HG03039 (cell line): ENCODE data around the gene SLC2A2.
A peak's percentile ranks its signal among the peaks of the same experiment; 100 is the strongest.
"Not testable (repeated sequence)": the region's sequence is repeated elsewhere in the genome, so short reads cannot be mapped to it uniquely, and the experiment has no call there.

Experiments used
- ATAC-seq: cut with Tn5 transposase; IDR thresholded peaks from one replicate; pipeline ENCODE4 v1.9.1; 2021; ENCODE audit warnings: mild to moderate bottlenecking, moderate library complexity; ENCODE audit not compliant: unreplicated experiment

SLC2A2 gene

DNA sequence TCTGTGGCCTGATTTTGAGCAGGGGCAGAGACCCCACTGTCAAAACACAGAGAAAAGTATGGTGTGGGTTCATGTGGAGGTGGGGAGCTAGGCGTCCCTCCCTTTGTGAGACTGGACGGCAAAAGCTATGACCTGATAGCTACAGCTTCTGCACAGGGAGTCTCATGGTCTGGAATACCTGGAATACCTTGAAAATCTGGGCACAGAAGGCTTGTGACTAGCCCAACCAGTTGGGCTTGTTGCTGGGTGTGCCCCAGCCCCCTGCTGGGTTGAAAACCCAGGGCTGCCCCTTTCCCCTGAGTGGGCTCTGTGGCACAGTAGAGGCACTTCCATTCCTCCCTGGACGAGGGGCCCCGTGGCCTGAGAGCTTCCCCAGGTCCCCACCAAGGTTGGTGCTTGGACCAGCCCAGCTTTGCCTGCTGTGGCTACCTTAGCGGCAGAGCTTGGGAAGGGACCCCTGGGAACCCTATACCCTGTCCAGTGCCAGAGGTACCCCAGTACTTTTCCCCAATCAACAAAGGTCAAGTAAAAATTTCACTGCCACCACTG, 37.3 kb downstream of the SLC2A2 start:
- ATAC-seq: no peak

DNA sequence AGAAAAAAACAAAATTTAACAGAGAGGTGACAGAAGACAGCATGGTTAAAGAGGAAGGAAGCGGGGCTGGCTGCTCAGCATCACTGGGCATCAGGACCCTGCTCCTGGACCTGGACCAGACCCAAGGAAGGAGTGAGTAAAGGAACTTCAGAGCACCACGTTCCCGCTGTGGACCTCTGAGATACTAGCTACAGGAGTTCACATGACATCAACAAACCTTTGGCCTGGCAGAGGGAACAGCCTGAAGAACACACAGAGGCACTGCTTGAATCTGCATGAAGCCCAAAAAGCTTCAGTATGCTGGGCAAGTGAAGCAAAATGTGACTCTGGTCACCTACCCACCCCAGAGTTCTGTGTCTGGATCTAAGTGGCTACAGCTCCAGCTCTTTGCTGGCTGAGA, 38.1 kb downstream of the SLC2A2 start:
- no peak for ATAC-seq

DNA sequence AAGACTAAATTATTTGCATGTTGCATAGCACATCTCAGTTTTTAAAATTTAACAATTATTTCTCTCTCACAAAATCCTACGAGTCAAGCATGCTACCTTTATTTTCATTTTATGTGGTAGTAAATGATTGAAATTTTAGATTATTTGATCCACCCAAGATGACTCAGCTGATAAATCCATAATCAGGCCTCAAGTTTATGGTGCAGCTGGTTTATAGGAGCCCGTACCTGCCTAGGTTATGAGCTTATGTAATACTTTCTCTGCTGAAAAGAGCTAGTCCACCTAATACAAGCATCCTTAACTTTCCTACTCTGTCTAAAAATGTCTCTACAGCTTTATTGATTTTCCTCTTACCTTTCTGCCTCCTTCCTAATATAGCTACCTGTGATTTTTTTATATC, 41.2 kb downstream of the SLC2A2 start:
- ATAC-seq: no peak

DNA sequence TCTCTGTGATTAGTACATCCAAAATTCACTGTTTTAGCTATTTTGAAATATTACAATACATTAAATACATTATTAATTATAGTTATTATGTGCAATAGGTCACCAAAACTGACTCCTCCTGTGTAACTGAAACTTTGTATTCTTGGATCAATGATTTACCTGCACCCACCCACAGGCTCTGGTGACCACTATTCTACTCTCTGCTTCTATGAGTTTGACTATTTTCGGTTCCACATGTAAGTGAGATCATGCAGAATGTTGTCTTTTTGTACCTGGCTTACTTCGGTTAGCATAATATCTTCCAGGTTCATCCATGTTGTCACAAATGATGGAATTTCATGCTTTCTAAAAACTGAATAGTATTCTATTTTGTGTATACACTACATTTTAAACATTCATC, 43.8 kb downstream of the SLC2A2 start:
- ATAC-seq: peak; percentile 71

DNA sequence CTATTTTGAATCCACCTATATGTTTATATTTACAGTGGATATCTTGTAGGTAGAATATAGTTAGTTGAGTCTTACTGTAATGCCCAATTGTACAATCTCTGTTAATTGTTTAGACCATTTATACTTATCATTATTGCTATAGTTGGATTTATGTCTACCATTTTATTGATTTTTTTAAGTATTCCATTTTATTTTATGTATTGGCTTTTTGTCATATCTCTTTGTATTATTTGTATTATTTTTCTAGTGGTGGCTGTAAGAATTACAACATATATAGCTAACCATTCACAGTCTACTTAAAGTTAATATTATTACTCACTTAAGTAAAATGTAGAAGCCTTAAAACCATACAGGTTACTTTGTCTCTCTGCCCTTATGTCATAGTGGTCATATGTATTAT, 46.1 kb downstream of the SLC2A2 start:
- ATAC-seq: no peak

DNA sequence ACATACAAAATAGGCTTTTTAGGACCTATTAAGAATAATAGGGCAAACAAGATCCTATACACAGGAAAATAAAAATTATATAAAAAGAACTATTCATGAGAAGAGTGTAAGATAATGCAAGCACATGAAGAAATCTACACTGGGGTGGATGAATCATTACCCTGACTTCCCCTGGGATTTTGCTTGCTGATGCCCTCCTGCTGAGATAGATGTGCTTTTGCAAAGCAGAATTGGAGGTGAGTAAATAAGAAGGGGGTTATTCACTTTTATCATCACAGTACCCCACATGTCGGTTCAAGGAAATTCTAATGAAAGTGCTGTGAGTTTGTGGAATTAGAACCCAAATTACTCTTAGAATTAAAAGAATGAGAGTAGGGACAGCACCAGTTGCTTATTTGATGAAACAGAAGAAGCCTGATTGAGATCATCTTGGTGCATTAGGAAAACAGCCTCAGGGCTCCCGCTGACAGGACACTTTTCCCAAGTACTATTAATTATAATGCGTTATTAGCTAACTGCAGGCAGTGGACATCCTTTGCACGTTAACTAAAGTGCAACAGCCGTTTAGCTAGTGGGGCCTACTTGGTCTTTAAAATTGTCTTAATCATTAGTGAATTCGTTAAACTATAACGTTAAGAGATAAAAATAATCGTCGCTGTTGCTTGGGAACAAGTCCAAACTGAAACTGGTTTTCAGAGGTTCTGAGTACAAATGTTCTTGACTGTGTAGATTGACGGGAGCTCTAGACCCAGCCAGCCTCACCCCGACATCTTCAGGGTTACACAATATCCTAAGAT, 48.4 kb downstream of the SLC2A2 start:
- ATAC-seq: no peak

DNA sequence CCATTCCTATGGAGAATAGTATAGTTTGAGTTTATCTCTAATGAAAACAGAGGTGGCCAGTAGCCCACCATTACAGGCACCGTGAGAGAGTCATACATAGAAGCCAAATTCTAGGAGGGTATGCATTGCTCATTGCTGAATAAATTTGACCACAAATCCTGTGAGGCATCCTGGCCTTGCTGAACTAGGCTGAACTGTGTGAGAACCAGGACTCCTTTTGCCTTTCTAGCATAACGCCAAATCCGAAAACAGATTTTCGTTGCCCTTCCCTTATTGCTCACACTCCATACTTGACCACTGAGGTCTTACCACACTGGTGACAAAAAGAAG, 50.4 kb downstream of the SLC2A2 start:
- ATAC-seq: no peak

DNA sequence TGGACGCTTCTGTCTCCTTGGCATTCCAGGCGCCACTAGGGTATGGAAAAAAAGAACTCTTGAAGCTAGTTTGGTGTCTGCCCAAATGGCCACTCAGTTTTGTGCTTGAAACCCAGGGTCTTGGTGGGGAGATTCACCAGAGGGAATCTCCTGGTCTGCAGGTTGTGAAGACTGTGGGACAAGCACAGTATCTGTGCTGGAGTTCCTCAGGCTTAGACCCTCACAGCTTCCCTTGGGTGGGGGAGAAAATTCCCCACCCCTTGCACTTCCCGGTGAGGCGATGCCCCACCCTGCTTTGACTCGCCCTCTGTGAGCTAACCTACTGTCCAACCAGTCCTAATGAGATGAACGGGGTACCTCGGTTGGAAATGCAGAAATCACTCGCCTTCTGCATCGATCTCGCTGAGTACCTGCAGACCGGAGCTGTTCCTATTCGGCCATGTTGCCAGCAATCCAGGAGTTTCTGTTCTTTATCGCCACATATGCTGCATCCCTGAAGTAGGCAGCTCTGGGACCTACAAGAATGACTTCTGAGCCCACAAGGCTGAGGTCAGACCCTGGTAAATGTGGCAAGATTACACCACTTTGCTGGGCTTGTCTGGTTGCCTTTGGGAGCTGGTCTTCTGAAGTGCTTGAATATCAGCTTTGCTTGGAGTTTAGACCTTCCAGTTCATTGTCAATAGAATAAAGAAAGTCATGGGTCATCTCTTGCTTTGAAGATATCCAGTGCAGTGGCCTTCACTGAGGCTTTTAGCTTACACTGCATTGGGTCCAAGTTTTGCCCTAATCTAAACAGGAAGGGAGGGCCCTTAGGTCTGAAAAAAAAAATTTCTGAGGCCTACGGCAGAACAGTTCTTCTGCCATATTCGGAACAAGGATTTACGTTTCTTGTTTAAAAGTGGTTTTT, 51.0 kb downstream of the SLC2A2 start:
- no peak for ATAC-seq

DNA sequence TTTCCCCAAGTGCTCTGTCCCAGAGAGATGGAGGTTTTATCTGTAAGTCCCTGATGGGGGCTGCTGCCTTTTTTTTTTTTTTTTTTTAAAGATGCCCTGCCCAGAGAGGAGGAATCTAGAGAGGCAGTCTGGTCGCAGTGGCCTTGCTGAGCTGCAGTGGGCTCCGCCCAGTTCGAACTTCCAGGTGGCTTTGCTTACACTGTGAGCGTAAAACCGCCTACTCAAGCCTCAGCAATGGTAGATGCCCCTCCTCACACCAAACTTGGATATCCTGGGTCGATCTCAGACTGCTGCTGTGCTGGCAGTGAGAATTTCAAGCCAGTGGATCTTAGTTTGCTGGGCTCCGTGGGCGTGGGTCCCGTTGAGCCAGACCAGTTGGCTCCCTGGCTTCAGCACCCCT, 51.6 kb downstream of the SLC2A2 start:
- no peak for ATAC-seq

DNA sequence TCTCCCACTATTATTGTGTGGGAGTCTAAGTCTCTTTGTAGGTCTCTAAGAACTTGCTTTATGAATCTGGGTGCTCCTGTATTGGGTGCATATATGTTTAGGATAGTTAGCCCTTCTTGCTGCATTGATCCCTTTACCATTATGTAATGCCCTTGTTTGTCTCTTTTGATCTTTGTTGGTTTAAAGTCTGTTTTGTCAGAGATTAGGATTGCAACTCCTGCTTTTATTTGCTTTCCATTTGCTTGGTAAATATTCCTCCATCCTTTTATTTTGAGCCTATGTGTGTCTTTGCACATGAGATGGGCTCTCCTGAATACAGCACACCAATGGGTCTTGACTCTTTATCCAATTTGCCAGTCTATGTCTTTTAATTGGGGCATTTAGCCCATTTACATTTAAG, 53.6 kb downstream of the SLC2A2 start:
- not testable (repeated sequence) for ATAC-seq

DNA sequence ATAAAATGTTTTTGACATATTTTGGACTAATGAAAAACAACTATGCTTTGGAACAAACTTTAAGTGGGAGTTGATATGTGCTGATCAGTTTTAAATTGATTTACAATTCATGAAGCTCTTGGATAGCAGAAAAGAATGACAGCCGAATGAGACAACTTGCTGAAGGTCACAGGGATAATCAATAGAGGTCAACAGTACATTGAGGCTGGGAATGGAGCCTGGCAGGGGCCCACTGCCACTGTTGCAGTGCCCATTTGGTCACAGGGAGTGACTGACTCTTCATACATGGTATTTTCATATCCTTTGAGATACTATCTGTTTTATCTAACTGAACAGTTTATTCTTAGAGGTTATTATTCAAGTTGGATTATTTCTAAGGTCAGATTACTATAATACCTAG, 59.4 kb downstream of the SLC2A2 start:
- ATAC-seq: no peak

DNA sequence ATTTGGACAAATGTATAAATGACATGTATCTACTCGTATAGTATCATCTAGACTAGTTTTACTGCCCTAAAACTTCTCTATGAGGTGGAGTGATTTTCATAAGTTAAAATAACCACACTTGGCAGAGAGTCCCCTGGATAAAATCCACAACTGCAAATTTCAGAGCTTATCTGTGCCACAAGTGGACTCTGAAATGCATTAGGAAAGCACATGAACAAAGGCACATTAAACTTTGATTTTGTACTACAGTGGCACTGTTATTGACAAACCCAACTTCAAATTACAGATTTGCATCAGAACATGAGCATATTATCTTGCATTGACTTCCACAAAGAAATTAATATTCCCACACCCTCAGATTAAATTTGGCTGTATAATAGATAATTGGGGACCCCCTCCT, 60.0 kb downstream of the SLC2A2 start:
- ATAC-seq: no peak

DNA sequence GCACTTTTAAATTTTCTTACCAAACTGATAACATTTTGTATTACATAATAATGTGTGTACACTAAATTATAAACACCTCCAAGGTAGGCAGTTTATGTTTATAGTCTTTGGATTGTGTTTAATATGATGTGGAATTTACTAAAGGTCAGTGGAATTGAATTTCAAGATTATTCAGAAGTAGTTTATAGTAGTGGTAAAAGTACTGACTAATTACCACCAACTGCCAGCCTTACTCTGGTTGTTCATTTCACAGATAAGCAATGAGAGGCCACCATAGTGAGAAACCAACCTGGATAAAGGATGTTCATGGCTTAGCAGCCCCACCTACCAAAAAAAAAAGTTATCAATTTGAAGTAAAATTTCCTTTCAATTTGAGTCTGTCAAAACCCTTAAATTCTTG, 64.1 kb downstream of the SLC2A2 start:
- ATAC-seq: no peak

DNA sequence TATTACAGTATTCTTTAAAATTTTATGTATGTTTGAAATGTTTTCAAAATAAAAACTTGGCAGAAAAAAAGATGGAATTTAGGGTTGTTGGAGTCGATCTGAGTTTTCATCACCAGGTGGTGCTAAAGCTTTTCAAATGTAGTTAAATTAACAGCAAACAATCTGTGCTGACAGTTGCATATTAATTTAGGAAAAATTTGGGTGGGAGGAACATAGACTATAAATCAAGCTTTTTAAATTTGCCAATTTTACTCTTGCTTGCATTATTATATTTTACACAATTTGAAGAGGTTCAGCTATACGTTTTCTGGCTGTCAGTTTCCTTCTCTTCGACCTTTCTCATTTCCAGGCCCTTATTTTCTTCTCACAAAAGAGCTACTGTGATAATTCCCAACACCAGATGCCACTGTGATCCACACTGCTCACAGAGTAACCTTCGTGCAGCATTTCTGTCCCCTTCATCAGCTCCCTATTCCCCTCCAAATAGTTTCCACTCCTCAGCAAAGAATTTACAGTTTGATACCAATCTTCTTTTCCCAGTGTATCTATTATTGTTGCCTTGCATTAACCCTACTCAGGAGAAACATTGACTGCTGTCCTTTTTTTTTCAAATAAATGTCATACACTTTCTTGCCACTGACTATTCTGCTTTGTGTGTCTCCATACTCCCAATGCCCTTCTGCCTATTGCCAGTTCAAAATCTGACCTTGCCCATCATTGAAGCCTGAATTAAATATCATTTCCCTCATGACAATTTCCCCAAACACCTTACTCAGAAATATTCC, 64.7 kb downstream of the SLC2A2 start:
- ATAC-seq: no peak

DNA sequence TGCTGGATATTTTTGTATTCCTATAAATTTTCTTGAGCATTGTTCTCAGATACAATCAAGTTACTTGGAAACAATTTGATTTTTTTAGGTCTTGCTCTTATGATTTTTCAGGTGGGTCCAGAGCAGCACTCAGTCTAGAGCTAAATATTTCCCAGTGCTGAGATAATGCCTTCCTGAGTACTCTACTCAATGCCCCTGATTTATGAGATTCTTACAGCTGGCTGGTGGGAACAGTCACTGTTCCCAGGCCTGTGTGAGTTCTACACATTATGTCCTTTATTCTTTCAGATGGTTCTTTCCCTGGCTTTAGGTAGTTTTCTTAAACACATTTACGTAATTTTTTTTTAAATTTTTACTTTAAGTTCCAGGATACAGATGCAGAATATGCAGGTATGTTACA, 67.1 kb downstream of the SLC2A2 start:
- ATAC-seq: no peak

DNA sequence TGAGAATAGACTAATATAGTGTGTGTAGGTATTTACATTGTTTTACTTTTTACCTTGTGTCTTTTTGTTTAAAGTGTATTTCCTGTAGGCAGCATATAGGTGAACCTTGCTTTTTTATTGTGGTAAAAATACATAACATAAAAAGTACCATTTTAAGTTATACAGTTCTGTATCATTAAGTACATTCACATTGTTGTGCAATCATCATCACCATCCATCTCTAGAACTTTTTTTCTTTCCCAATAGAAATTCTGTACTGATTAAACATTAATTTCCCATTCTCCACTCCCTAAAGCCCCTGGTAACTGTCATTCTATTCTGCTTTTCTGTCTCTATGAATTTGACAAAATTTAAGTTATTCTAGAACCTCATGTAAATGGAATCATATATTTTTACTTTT, 69.9 kb downstream of the SLC2A2 start:
- ATAC-seq: no peak

DNA sequence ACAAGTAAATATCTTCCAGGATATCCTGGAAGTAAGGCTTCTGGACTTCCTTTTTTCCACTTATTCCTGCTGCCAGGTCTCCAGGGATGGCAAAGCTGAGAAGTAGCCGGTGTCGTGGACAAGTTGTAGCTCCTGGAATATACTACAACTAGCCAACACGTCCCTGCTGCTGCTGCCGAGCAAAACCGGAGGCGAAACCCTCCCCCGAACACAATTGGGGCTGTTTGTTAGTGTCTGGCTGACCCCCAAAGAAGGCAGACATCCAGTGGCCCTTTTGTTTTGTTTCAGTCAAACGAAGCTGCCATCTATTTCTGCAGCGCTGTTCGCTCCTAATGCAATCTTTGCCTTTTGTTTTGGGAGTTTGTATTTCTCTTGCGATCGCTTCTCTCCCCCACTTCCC, 72.8 kb downstream of the SLC2A2 start:
- ATAC-seq: no peak

DNA sequence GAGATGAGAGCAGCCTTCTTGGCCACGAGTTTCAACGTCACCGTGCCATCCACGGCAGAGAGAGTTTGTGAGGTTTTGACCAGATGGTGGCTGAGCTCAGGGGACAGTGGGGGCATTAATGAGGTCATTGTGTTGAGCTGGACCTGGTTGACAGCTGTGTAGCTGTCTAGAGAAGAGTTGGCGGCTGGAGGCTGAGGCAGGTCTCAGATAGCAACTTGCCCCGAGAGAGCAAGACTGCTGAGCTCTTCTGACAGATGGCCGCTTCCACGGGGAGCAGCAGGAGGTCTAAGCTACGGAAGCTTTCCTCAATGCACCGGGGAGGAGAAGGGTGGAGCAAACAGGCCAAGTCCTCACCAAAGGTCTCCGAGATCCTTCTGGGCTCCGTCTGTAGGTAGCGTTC, 73.3 kb downstream of the SLC2A2 start:
- no peak for ATAC-seq

DNA sequence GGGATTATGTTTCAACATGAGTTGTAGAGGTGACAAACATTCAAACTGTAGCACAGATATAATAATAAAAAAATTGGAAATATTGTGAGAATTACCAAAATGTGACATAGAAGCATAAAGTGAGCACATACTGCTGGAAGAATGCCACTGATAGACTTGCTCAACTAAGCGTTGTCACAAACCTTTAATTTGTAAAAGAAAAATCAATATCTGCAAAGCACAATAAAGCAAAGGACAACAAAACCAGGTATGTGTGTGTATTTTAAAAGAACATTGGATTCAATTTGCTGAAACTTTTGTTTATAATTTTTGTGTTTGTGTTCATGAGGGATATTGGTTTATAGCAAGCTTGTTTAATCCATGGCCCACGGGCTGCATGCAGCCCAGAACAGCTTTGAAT, 77.3 kb downstream of the SLC2A2 start:
- no peak for ATAC-seq

DNA sequence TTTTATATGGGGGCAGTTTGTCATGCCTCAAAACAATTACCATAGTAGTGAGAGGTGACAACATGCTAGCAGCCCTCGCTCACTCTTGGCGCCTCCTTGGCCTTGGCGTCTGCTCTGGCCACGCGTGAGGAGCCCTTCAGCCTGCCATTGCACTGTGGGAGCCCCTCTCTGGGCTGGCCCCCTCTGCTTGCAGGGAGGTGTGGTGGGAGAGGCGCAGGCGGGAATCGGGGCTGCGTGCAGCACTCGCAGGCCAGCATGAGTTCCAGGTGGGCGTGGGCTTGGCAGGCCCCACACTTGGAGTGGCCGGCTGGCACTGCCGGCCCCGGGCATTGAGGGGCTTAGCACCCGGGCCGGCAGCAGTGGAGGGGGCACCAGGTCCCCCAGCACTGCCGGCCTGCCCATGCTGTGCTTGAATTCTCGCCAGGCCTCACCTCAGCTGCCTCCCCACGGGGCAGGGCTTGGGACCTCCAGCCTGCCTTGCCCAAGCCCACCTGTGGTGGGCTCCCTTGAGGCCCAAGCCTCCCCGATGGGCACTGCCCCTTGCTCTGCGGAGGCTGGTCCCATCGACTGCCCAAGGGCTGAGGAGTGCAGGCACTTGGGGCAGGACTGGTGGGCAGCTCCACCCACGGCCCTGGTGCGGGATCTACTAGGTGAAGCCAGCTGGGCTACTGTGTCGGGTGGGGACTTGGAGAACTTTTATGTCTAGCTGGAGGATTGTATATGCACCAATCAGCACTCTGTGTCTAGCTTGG, 79.3 kb downstream of the SLC2A2 start:
- no peak for ATAC-seq
